Middle frontal gyrus (tissue), 1 donor: ENCODE data around the gene MYADML2.

Source experiments
- DNase-seq: peaks from one replicate; pipeline ENCODE4 v3.0.0-alpha.2; 2015; ENCODE audit warnings: low spot score; ENCODE audit errors: extremely low spot score

MYADML2 gene

GRCh38 chr17:81912441-81913309 lies 34.4 kb downstream of the MYADML2 start:
- DNase-seq, result no peak

GRCh38 chr17:81911969-81912368 lies 35.1 kb downstream of the MYADML2 start:
- DNase-seq, result no peak

- DNase-seq, result peak; percentile 73
Observed at GRCh38 chr17:81911277-81911961, 35.6 kb downstream of the MYADML2 start, which contains the start of gene PCYT2. Gene PCYT2, minus strand, starts transcription at chr17:81911399. Its CDS starts 44 bp downstream, at chr17:81911355.

GRCh38 chr17:81910840-81911276 lies 36.2 kb downstream of the MYADML2 start:
- DNase-seq, result no peak

- DNase-seq, result no peak
Observed at GRCh38 chr17:81909966-81910839, 36.8 kb downstream of the MYADML2 start.

GRCh38 chr17:81909231-81909630 lies 37.8 kb downstream of the MYADML2 start:
- DNase-seq, result no peak

GRCh38 chr17:81908793-81909192 lies 38.2 kb downstream of the MYADML2 start:
- DNase-seq, result no peak

- no peak for DNase-seq
Observed at GRCh38 chr17:81907219-81908145, 39.6 kb downstream of the MYADML2 start.

- DNase-seq, result no peak
Observed at GRCh38 chr17:81906476-81907218, 40.4 kb downstream of the MYADML2 start.

- no peak for DNase-seq
Observed at GRCh38 chr17:81905993-81906392, 41.0 kb downstream of the MYADML2 start.

- no peak for DNase-seq
Observed at GRCh38 chr17:81905424-81905875, 41.6 kb downstream of the MYADML2 start.

GRCh38 chr17:81904600-81905423 lies 42.2 kb downstream of the MYADML2 start:
- DNase-seq, result no peak

- no peak for DNase-seq
Observed at GRCh38 chr17:81903896-81904599, 43.0 kb downstream of the MYADML2 start.

GRCh38 chr17:81903415-81903831 lies 43.6 kb downstream of the MYADML2 start:
- no peak for DNase-seq

GRCh38 chr17:81902653-81903414 lies 44.2 kb downstream of the MYADML2 start:
- no peak for DNase-seq

GRCh38 chr17:81902023-81902652 lies 44.9 kb downstream of the MYADML2 start, which contains the start of gene NPB:
Gene NPB, plus strand, starts transcription at chr17:81902238. Its CDS starts 40 bp downstream, at chr17:81902278.
- no peak for DNase-seq
